ENCODE results near the gene PSAP. TPM values are rescaled to one million over a fixed set of nuclear protein-coding genes. Genes with fewer than 3 reads are reported as not detected.
A peak's percentile ranks its signal among the peaks of the same experiment; 100 is the strongest.

PSAP gene
- total RNA-seq, 2 experiments from 2014 or later: 144 to 153 TPM

DNA sequence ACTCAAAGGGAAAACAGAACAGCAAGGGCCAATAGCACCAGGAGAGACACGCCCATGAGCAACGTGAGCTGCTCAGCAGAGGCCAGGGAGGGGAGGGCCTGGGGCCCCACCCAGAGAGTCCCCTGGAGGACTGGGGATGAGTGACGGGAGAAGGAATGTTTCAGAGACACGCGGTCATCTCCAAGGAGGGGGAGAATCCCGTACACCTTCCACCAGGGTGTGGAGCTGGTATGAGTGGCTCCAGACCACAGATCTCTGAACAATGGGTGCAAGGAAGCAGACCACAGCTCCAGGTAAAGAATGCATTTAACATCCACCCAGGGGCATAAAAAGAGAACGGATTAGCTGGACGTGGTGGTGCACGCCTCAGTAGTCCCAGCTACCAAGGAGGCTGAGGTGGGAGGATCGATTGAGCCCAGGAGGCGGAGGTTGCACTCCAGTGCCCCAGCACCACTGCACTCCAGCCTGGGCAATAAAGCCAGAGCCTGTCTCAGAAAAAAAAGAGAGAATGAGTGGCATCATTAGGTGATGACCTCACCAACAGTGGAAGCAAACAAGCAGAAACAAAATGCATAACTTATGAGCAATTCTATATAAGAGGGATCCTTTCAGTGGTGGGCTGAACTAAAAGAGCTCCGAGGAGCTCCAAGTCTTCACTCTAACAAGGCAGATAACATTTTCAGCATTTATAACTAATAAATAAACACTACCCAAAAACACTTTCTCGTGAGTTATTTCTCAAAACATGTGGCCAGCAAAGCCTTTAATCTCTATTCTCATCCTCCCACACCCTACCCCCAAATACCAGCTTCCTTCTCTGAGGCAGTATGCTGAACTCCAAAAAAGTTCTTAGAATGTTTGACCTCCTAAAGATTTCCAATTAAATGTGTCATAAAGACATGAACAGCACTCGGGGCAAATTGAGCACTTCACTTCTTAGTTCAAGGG is 12.5 kb downstream of the PSAP start:
- Mint-ChIP-seq H3K4me3 (no peak overlapping the region), H3K9me3 (no peaks in the 10 kb centered on the region), H3K4me1 (peaks cover 47% of the 10 kb centered on the region), H3K27ac (no peak overlapping the region), H3K27me3 (no peaks in the 10 kb centered on the region), H3K36me3 (ENCODE audit: low read depth) (no peaks in the 10 kb centered on the region)
- DNase-seq: no peak
- ChIA-PET CTCF (interaction anchor here (0.6 to 2.2 kb wide), 4 partner anchors 9 to 27 kb away, joined by 3 to 7 read pairs (median 3); no protein-coding TSS in a partner anchor), POLR2A (no interaction called here)

DNA sequence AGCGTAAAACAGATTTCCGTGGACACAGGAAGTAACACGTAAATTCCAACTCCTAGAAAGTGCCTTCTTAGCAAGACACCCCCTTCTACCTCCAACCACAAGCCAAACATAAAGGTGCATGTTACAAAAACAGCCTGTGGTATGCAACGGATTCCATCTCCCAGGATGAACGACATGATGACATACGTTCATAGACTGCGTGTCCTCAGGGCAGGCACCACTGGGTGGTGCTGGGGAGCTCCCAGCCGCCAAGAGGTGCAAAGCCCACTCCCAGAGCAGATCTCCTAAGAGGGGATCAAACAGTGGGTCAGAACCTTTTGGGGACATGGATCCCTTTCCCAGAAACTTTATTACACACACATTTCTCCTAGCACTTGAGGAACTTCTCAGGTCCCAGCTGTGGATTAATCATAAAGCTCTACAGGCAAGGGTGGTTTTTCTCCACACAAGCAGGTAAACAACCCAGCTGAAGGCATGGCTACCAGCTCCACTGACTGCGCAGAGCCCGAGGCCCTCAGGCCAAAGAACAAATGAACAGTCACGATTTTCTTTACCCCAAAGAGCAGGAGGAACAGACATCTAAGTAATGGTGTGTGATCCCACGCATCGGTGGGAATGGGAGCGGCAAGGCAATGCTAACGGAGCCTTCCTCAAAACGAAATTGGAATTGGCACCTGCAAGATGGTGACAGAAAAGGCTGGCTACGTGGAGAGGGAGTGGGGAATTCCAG is 13.8 kb downstream of the PSAP start:
- ChIA-PET POLR2A (no interaction called here), CTCF (interaction anchor here (1.9 kb wide), 1 partner anchor 21 kb away, joined by 6 read pairs; no protein-coding TSS in a partner anchor)
- Mint-ChIP-seq H3K4me1 (peaks cover 47% of the 10 kb centered on the region), H3K4me3 (no peak overlapping the region), H3K27ac (no peak overlapping the region), H3K36me3 (ENCODE audit: low read depth) (peaks cover 3% of the 10 kb centered on the region), H3K27me3 (no peaks in the 10 kb centered on the region), H3K9me3 (no peaks in the 10 kb centered on the region)
- no peak for DNase-seq

DNA sequence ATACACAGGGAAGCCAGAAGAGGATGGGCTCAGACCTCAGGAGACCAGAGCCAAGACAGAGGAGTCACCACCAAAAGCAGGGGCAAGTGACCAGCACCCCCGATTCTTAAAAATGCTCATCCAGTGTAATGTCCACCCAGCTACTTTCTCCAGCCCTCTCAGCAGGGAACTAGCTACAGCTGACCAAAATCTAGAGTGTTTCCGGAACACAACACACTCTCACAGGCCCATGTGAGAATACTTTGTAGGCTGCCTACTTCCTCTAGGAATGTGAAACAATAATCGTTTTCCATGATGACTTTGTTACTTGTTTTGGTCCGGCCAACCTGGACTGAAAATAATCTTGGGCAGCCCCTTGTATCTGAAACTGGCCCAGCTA is 14.5 kb downstream of the PSAP start:
- ChIA-PET POLR2A (no interaction called here), CTCF (interaction anchor here (1.9 kb wide), 1 partner anchor 21 kb away, joined by 6 read pairs; no protein-coding TSS in a partner anchor)
- no peak overlapping the region for H3K27ac Mint-ChIP-seq
- H3K4me1 Mint-ChIP-seq: peaks cover 49% of the 10 kb centered on the region
- H3K27me3 Mint-ChIP-seq: no peaks in the 10 kb centered on the region
- peaks cover 8% of the 10 kb centered on the region for H3K36me3 Mint-ChIP-seq (ENCODE audit: low read depth)
- no peak overlapping the region for H3K4me3 Mint-ChIP-seq
- no peaks in the 10 kb centered on the region for H3K9me3 Mint-ChIP-seq
- DNase-seq: no peak

DNA sequence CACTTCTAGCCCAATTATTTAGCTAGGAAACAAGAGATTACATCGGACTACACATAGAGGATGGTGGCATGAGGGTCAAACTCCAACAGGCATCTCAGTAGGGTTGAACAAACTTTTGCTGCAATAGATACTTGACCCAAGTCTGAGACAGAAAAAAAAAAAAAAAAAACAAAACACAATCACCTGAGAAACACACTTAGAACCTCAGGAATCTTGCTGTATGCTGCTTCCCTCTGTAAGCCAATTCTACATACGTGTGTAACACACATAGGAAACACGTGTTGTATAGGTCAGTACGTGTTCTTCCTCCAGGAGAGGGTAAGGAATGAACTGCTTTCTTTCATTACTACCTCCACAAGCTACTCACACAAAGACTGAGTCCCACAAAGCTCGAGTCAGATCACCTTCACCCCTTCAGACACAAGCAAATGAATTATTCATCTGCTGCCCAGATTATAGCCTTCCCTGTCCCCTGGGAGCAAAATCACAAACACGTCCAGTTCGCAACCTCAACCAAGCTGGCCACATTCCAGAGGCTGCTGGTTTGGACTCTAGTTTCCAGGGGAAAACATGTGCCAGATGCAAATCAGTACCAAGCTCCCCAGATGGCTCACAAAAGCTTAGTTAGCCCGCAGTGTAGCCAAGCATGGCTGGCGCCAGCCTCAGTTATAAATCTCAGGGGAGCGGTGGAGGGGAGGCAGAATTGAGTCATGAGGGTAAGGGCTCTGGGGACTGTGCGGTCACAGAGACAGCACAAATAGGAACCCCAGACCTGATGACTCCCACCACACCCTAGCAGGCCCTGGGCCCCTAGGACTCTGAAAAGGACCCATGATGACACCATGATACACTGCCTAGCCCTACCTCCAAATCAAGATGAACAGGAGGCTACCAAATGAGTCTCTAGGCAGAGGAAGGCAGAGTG is 15.1 kb downstream of the PSAP start:
- Mint-ChIP-seq H3K27ac (no peak overlapping the region), H3K4me1 (peaks cover 47% of the 10 kb centered on the region), H3K9me3 (no peaks in the 10 kb centered on the region), H3K27me3 (no peaks in the 10 kb centered on the region), H3K4me3 (no peak overlapping the region), H3K36me3 (ENCODE audit: low read depth) (peaks cover 13% of the 10 kb centered on the region)
- DNase-seq: no peak
- ChIA-PET CTCF (interaction anchor here (0.6 to 1.9 kb wide), 3 partner anchors 20 to 390 kb away, joined by 3 to 6 read pairs (median 4); no protein-coding TSS in a partner anchor), POLR2A (no interaction called here)

DNA sequence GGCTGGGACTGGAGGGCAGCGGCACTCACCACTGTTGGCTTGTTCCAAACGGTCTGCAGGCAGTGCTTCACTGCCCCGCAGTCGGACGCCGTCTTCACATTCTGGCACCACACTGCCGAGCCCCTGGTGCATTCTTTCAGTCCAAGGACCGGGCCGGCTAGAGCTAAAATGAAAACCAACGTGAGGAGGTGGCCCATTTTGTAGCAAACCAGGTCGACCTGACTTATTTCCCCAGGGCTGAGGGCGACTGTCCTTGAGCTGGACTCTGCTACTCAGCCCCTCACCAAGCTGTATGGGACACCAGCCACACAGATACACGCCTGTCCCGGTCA is 16.7 kb downstream of the PSAP start:
- POLR2A ChIA-PET: no interaction called here
- H3K4me1 Mint-ChIP-seq: peaks cover 38% of the 10 kb centered on the region
- no peak overlapping the region for H3K4me3 Mint-ChIP-seq
- CTCF ChIA-PET: interaction anchor here (0.9 to 1.5 kb wide), 3 partner anchors 15 to 56 kb away, joined by 3 to 4 read pairs (median 3); no protein-coding TSS in a partner anchor
- no peaks in the 10 kb centered on the region for H3K27me3 Mint-ChIP-seq
- no peaks in the 10 kb centered on the region for H3K9me3 Mint-ChIP-seq
- H3K27ac Mint-ChIP-seq: no peak overlapping the region
- H3K36me3 Mint-ChIP-seq (ENCODE audit: low read depth): peaks cover 25% of the 10 kb centered on the region
- no peak for DNase-seq

DNA sequence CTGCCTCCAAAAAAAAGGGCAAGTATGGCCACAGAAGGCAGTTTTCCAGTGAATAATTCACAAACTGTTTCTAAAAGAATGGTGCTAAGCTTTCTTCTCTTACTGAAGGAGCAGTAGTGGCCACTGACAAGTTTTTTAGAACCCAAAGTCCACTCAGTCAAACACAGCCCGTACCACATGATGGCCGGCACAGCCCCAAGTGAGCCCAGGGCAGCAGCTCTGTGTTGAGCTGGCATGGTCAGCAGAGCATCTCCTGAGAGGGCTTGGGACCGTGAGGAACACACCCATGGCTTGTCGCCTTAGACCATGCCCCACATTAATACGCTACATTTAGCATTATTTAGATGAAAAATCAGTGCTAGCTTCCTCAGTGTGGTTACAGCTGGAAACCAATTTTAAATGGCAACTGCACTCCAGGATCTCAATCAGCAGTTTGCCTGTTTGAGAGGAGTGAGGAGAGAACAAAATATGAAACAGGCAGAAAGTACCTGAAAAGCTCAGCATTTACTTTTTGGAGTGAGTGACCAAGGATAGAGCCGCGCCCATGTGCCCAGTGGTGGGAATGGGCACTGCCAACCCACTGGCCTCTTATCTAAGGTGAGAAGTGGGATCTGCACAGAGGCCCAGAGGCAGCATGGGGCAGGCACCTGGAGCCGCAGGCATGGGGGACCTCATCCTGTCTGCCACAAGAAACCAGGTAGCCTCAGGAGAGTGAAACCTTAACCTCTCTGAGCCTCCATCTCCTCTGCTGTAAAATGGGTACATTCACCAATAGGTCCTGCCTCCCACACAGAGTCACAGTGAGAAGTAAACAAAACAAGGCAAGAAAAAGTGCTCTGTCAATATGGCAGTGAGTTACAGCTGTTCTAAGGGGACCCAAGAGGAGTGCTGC is 17.4 kb downstream of the PSAP start:
- CTCF ChIA-PET: interaction anchor here (0.9 to 1.5 kb wide), 2 partner anchors 22 to 55 kb away, joined by 3 to 4 read pairs; no protein-coding TSS in a partner anchor
- Mint-ChIP-seq H3K27me3 (no peaks in the 10 kb centered on the region), H3K36me3 (ENCODE audit: low read depth) (peaks cover 29% of the 10 kb centered on the region), H3K9me3 (no peaks in the 10 kb centered on the region), H3K4me3 (no peak overlapping the region), H3K27ac (peak overlapping the region; percentile 50), H3K4me1 (peaks cover 34% of the 10 kb centered on the region)
- DNase-seq: no peak
- POLR2A ChIA-PET: no interaction called here

DNA sequence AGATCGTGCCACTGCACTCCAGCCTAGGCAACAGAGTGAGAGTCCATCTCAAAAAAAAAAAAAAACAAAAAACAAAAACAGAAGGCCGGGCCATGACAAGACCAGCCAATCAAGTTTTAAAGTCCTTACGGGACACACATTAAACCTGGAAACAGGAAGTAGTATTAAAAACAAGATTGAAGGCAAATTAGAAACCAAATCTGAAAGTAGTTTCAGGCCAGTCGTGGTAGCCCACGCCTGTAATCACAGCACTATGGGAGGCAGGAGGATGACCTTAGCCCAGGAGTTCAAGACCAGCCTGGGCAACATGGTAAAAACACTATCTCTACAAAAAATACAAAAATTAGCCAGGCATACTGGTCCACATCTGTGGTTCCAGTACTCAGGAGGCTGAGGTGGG is 18.1 kb downstream of the PSAP start:
- H3K27me3 Mint-ChIP-seq: no peaks in the 10 kb centered on the region
- H3K4me3 Mint-ChIP-seq: no peak overlapping the region
- H3K27ac Mint-ChIP-seq: peak overlapping the region; percentile 50
- peaks cover 26% of the 10 kb centered on the region for H3K4me1 Mint-ChIP-seq
- DNase-seq: no peak
- ChIA-PET POLR2A (no interaction called here), CTCF (no interaction called here)
- H3K9me3 Mint-ChIP-seq: no peaks in the 10 kb centered on the region
- peaks cover 32% of the 10 kb centered on the region for H3K36me3 Mint-ChIP-seq (ENCODE audit: low read depth)

DNA sequence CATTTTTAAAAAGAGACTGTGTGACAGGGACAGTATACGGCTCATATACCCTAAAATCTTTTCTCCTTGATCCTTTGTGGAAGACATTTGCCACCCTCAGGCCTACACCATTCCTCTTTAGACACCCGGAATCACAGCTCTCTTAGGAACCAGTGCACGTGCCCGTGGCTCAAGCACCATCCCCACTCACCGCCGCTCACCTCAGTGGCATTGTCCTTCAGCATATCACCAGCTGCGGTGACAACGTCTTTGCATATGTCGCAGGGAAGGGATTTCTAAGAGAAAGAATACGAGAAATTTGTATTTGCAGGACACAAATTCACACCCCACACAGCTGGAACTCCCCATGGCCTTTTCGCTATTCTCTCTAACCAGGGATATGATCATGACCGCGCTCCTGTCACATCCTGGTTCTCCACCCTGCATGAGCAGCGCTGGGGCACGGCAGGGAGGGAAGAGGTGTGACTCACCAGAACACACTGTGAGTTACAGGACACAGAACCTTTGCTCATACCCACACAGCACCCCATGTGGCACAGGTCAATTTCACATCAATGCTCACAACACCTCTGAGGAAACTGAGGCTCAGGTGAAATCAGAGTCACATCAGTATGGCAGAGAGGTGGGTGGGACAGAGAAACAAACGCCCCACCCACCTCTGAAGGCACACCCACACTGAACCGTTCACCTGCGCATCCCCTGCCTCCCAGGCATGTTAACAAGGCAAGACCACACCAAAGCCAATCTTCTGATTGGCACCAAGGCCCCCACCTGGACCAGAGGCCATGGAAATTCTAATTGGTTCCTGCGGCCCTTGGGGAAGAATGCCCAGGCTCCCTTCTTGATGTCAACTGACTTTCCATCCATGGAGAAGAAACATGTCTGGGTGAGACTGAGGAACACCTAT is 19.2 kb downstream of the PSAP start:
- ChIA-PET CTCF (no interaction called here), POLR2A (no interaction called here)
- no peaks in the 10 kb centered on the region for H3K27me3 Mint-ChIP-seq
- H3K27ac Mint-ChIP-seq: no peak overlapping the region
- no peak for DNase-seq
- no peaks in the 10 kb centered on the region for H3K9me3 Mint-ChIP-seq
- peaks cover 35% of the 10 kb centered on the region for H3K36me3 Mint-ChIP-seq (ENCODE audit: low read depth)
- H3K4me3 Mint-ChIP-seq: no peak overlapping the region
- peaks cover 16% of the 10 kb centered on the region for H3K4me1 Mint-ChIP-seq

DNA sequence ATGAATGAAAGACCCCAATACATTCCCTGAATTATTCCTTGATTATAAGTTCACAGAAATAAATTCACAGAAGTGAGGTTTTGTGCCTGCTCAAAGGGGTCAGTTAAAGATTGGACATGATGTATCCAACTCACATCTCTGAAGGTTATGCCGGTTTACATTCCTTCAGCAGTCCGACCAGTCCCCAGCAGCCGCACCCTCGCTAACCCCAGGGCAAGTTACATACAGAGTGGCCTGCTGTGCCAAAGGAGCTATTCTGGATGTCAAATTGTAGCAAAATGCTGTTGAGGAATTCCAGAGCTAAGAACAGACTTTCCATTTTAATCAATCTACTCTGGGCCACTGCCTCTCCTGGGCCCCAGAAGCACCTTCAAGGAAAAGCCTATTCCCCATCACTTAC is 20.3 kb downstream of the PSAP start:
- Mint-ChIP-seq H3K4me3 (no peak overlapping the region), H3K27ac (no peak overlapping the region), H3K36me3 (ENCODE audit: low read depth) (peaks cover 41% of the 10 kb centered on the region), H3K27me3 (no peaks in the 10 kb centered on the region), H3K4me1 (peaks cover 13% of the 10 kb centered on the region), H3K9me3 (no peaks in the 10 kb centered on the region)
- CTCF ChIA-PET: interaction anchor here (0.6 kb wide), 1 partner anchor 11 kb away, joined by 3 read pairs; no protein-coding TSS in a partner anchor
- POLR2A ChIA-PET: no interaction called here
- no peak for DNase-seq

DNA sequence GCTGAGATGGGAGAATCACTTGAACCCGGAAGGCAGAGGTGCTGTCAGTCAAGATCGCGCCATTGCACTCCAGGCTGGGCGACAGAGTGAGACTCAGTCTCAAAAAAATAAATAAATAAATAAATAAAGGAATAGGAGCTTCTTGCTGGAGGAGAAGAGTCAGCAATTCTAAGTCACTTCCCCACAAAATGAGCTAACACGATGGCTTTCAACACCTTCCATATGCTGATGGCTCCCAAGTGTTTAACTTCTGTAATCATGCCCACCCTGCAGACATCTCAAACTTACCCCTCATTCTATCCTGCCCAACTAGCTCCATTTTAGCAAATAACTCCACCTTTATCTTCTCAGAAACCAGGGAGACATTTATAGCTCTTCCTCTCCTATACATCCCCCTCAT is 21.2 kb downstream of the PSAP start:
- Mint-ChIP-seq H3K9me3 (no peaks in the 10 kb centered on the region), H3K4me1 (peaks cover 13% of the 10 kb centered on the region), H3K4me3 (no peak overlapping the region), H3K27ac (no peak overlapping the region), H3K36me3 (ENCODE audit: low read depth) (peaks cover 46% of the 10 kb centered on the region), H3K27me3 (no peaks in the 10 kb centered on the region)
- DNase-seq: no peak
- ChIA-PET CTCF (interaction anchor here (1.4 kb wide), 1 partner anchor 9 kb away, joined by 7 read pairs; no protein-coding TSS in a partner anchor), POLR2A (no interaction called here)

DNA sequence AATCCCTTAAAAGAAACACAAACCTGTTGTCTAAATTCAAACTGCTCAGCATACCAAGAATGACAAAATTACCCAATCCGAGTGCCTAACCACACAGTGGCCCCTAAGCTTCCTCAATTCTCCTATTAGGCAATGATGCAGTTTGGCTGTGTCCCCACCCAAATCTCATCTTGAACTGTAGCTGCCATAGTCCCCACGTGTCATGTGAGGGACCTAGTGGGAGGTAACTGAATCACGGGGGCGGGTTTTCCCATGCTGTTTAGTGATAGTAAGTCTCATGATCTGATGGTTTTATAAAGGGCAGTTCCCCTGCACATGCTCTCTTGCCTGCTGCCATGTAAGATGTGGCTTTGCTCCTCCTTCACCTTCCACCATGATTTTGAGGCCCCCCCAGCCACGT is 21.9 kb downstream of the PSAP start:
- H3K4me1 Mint-ChIP-seq: peaks cover 13% of the 10 kb centered on the region
- ChIA-PET POLR2A (no interaction called here), CTCF (interaction anchor here (1.4 kb wide), 1 partner anchor 10 kb away, joined by 7 read pairs; no protein-coding TSS in a partner anchor)
- peaks cover 47% of the 10 kb centered on the region for H3K36me3 Mint-ChIP-seq (ENCODE audit: low read depth)
- no peaks in the 10 kb centered on the region for H3K9me3 Mint-ChIP-seq
- no peak for DNase-seq
- H3K4me3 Mint-ChIP-seq: no peak overlapping the region
- H3K27ac Mint-ChIP-seq: no peak overlapping the region
- H3K27me3 Mint-ChIP-seq: no peaks in the 10 kb centered on the region

Measured in activated CD4-positive, alpha-beta T cell treated with anti-CD3 and anti-CD28 coated beads, Interleukin-2, amount 10 ng/mL, durations not matched to agents 7 days and 5 days (primary cell).